Neural progenitor cell (in vitro differentiated cells): Measurements from ENCODE around the gene ARHGAP9.

ENCODE experiments used
- CTCF ChIP-seq: fragments of 200-600 bp; sonication (generic); IDR thresholded peaks from 2 replicates; pipeline ENCODE4 v1.5.1; 2017; ENCODE audit warnings: antibody characterized with exemption, mild to moderate bottlenecking
- EZH2 ChIP-seq: fragments of 200-600 bp; sonication (generic); IDR thresholded peaks from 2 replicates; pipeline ENCODE4 v1.6.1; 2017; ENCODE audit warnings: antibody characterized with exemption, mild to moderate bottlenecking, moderate library complexity
- EZH2phosphoT487 ChIP-seq: fragments of 200-600 bp; sonication (generic); IDR thresholded peaks from 2 replicates; pipeline ENCODE4 v1.6.1; 2017; ENCODE audit warnings: antibody characterized with exemption

GRCh38 chr12:57452181-57452936 lies 27.3 kb downstream of the ARHGAP9 start:
- TF ChIP-seq CTCF (no peak), EZH2 (no peak), EZH2phosphoT487 (no peak)
